ENCODE measurements around the gene RTKN2.

DNA sequence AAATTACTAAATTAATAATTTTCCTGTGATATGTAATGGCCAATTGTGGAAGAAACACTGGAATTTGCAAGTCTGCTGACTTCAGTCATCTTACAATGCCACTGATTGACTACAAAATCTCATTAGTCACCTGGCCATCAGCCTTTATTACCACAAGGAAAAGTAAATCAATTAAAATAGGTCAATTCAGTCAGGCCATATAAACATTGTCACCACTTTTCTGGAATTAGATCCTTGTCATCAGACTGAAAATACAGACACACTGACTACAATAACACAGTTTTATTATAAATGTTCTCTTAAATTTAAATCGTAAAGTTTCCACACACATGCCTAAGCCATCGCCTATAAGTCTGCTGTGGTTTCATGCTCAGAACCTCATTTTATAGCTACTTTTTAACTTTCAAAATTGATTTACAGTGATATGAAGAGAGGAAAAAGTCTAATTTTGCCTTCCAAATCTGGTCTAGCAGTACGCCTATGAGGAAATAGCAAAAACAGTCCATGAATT, 54.2 kb downstream of the RTKN2 start:
- TF ChIP-seq, protein P1, sequence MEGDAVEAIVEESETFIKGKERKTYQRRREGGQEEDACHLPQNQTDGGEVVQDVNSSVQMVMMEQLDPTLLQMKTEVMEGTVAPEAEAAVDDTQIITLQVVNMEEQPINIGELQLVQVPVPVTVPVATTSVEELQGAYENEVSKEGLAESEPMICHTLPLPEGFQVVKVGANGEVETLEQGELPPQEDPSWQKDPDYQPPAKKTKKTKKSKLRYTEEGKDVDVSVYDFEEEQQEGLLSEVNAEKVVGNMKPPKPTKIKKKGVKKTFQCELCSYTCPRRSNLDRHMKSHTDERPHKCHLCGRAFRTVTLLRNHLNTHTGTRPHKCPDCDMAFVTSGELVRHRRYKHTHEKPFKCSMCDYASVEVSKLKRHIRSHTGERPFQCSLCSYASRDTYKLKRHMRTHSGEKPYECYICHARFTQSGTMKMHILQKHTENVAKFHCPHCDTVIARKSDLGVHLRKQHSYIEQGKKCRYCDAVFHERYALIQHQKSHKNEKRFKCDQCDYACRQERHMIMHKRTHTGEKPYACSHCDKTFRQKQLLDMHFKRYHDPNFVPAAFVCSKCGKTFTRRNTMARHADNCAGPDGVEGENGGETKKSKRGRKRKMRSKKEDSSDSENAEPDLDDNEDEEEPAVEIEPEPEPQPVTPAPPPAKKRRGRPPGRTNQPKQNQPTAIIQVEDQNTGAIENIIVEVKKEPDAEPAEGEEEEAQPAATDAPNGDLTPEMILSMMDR (IDR thresholded peaks at IDR 0.05), result no peak
- no peak for TF ChIP-seq POLR2A (IDR thresholded peaks at IDR 0.05)

Measured in Peyer's patch (tissue), 4 donors.